Panc1 (cell line): Measurements from ENCODE around the gene SCD5. TPM values are rescaled to one million over a fixed set of nuclear protein-coding genes. Genes with fewer than 3 reads are reported as not detected.

Source experiments
- ATAC-seq: fragments of 200-7000 bp; cut with Tn5 transposase; 2 replicates; pipeline ENCODE4 v1.9.1; 2020; ENCODE audit warnings: mild to moderate bottlenecking, moderate library complexity
- BruUV-seq: library from RNA; stranded (reverse); fragments of 400-500 nt; replicated peaks from 2 replicates; lab custom pipeline; 2021; lab: Mats Ljungman, UMichigan
- CTCF ChIA-PET: fragments of 300-600 bp; sonication (Branson Sonifier 250); formaldehyde crosslinking; loops from one replicate; lab custom pipeline; 2022; ENCODE audit warnings: antibody characterized with exemption; lab: Charles Lee
- POLR2A ChIA-PET: fragments of 300-600 bp; sonication (Branson Sonifier 250); formaldehyde crosslinking; loops from one replicate; lab custom pipeline; 2022; ENCODE audit warnings: antibody characterized with exemption; lab: Charles Lee
- DNase-seq: peaks from one replicate; pipeline ENCODE4 v3.0.0-alpha.2; 2010; ENCODE audit warnings: low read depth, low spot score
- H3K27ac ChIP-seq: 2 replicates; pipeline ENCODE4 v1.5.1; 2011; ENCODE audit warnings: mild to moderate bottlenecking, low read length, inconsistent platforms
- H3K27me3 ChIP-seq: fragments of 200-500 bp; sonication (Bioruptor generic); 2 replicates; pipeline ENCODE4 v1.6.0; 2014; ENCODE audit warnings: low read length, inconsistent platforms; ENCODE audit not compliant: control insufficient read depth, insufficient read depth
- H3K36me3 ChIP-seq: fragments of 200-500 bp; sonication (Bioruptor generic); 2 replicates; pipeline ENCODE4 v1.5.1; 2014; ENCODE audit warnings: inconsistent platforms, mild to moderate bottlenecking, low read length, moderate library complexity; ENCODE audit not compliant: control insufficient read depth, insufficient read depth
- H3K4me1 ChIP-seq: 2 replicates; pipeline ENCODE4 v1.5.1; 2011; ENCODE audit warnings: inconsistent platforms, mild to moderate bottlenecking, low read length, moderate library complexity; ENCODE audit not compliant: control insufficient read depth, insufficient read depth
- H3K4me3 ChIP-seq, 2 experiments: 2 replicates each; pipeline ENCODE4 v1.5.1; 2011 to 2012; ENCODE audit warnings: low read depth in 2 of 2, low read length in 2 of 2, mild to moderate bottlenecking in 2 of 2, inconsistent platforms in 1 of 2, moderate library complexity in 1 of 2
- H3K9me3 ChIP-seq: fragments of 200-500 bp; sonication (Bioruptor generic); 2 replicates; pipeline ENCODE4 v1.5.1; 2014; ENCODE audit warnings: low read depth, mild to moderate bottlenecking, inconsistent platforms, low read length, moderate library complexity; ENCODE audit not compliant: control insufficient read depth, insufficient read depth
- POLR2AphosphoS5 ChIP-seq: IDR thresholded peaks from 2 replicates; pipeline ENCODE4 v1.6.1; 2012; ENCODE audit warnings: mild to moderate bottlenecking, low read depth, low read length, moderate library complexity
- SIN3A ChIP-seq: IDR thresholded peaks from 2 replicates; pipeline ENCODE4 v1.6.1; 2012; ENCODE audit warnings: low read depth, mild to moderate bottlenecking, low read length, moderate library complexity, borderline replicate concordance; ENCODE audit not compliant: insufficient read depth
- TCF7L2 ChIP-seq: IDR thresholded peaks from 2 replicates; pipeline ENCODE4 v1.6.1; 2011; ENCODE audit warnings: mild to moderate bottlenecking, low read depth, low read length, inconsistent platforms
- in situ Hi-C: cut with HindIII; loops from 2 replicates; pipeline ENCODE4 v1.10.0; 2016; ENCODE audit warnings: low sequenced_read_pairs, low pct_unique_long_range_greater_than_20kb
- intact Hi-C: fragments of 100-400 bp; cut with micrococcal nuclease; formaldehyde crosslinking; loops from one replicate; pipeline ENCODE4 v1.10.0; 2022; ENCODE audit not compliant: unreplicated experiment
- total RNA-seq: library from RNA; stranded (reverse); gene quantifications from one replicate; pipeline ENCODE4 v1.2.1, GENCODE V29; 2021; ENCODE audit not compliant: unreplicated experiment
- TF ChIP-seq, protein P1 (sequence below): fragments of 450-650 bp; IDR thresholded peaks from 2 replicates; pipeline ENCODE4 v1.5.1; 2017; ENCODE audit warnings: mild to moderate bottlenecking
- TF ChIP-seq, protein P2 (sequence below), 2 experiments: IDR thresholded peaks; 2 replicates each; pipeline ENCODE4 v1.6.1; 2011 to 2012; ENCODE audit warnings: low read depth in 2 of 2, control low read depth in 1 of 2, low read length in 1 of 2, mild to moderate bottlenecking in 1 of 2, moderate library complexity in 1 of 2; ENCODE audit not compliant: insufficient read depth in 1 of 2

SCD5 gene
- total RNA-seq, 1 experiment from 2014 or later: 2.0 TPM

DNA sequence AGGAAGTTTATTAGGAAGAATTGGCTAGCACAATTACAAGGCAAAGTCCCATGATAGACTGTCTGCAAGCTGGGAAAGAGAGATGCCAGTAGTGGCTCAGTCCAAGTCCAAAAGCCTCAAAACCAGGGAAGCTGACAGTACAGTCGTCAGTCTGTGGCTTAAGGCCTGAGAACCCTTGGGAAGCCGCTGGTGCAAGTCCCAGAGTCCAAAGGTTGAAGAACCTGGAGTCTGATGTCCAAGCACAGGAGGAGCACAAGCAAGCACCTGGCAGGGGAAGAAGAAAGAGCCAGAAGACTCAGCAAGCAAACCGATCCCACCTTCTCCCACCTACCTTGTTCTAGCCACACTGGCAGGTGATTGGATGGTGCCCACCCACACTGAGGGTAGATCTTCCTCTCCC is 185.5 kb downstream of the SCD5 start:
- Histone ChIP-seq H3K27ac (no peak overlapping the region), H3K36me3 (no peaks in the 10 kb centered on the region), H3K9me3 (no peaks in the 10 kb centered on the region), H3K27me3 (no peaks in the 10 kb centered on the region), H3K4me1 (no peaks in the 10 kb centered on the region), H3K4me3 (no peak overlapping the region)
- in situ Hi-C loops (no loop called here), intact Hi-C loops (no loop called here)
- DNase-seq: no peak
- POLR2A ChIA-PET: no interaction called here
- no peak for ATAC-seq
- no TSS peak for BruUV-seq
- CTCF ChIA-PET: no interaction called here
- no peak for TF ChIP-seq POLR2AphosphoS5
- TF ChIP-seq, protein P1, sequence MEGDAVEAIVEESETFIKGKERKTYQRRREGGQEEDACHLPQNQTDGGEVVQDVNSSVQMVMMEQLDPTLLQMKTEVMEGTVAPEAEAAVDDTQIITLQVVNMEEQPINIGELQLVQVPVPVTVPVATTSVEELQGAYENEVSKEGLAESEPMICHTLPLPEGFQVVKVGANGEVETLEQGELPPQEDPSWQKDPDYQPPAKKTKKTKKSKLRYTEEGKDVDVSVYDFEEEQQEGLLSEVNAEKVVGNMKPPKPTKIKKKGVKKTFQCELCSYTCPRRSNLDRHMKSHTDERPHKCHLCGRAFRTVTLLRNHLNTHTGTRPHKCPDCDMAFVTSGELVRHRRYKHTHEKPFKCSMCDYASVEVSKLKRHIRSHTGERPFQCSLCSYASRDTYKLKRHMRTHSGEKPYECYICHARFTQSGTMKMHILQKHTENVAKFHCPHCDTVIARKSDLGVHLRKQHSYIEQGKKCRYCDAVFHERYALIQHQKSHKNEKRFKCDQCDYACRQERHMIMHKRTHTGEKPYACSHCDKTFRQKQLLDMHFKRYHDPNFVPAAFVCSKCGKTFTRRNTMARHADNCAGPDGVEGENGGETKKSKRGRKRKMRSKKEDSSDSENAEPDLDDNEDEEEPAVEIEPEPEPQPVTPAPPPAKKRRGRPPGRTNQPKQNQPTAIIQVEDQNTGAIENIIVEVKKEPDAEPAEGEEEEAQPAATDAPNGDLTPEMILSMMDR: no peak
- TF ChIP-seq, protein P2, sequence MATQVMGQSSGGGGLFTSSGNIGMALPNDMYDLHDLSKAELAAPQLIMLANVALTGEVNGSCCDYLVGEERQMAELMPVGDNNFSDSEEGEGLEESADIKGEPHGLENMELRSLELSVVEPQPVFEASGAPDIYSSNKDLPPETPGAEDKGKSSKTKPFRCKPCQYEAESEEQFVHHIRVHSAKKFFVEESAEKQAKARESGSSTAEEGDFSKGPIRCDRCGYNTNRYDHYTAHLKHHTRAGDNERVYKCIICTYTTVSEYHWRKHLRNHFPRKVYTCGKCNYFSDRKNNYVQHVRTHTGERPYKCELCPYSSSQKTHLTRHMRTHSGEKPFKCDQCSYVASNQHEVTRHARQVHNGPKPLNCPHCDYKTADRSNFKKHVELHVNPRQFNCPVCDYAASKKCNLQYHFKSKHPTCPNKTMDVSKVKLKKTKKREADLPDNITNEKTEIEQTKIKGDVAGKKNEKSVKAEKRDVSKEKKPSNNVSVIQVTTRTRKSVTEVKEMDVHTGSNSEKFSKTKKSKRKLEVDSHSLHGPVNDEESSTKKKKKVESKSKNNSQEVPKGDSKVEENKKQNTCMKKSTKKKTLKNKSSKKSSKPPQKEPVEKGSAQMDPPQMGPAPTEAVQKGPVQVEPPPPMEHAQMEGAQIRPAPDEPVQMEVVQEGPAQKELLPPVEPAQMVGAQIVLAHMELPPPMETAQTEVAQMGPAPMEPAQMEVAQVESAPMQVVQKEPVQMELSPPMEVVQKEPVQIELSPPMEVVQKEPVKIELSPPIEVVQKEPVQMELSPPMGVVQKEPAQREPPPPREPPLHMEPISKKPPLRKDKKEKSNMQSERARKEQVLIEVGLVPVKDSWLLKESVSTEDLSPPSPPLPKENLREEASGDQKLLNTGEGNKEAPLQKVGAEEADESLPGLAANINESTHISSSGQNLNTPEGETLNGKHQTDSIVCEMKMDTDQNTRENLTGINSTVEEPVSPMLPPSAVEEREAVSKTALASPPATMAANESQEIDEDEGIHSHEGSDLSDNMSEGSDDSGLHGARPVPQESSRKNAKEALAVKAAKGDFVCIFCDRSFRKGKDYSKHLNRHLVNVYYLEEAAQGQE (IDR thresholded peaks at IDR 0.05; ENCODE audit: insufficient read depth in 1 of 2, low read depth in 2 of 2, low read length in 1 of 2): no peak
- TF ChIP-seq SIN3A: no peak
- TF ChIP-seq TCF7L2: no peak

DNA sequence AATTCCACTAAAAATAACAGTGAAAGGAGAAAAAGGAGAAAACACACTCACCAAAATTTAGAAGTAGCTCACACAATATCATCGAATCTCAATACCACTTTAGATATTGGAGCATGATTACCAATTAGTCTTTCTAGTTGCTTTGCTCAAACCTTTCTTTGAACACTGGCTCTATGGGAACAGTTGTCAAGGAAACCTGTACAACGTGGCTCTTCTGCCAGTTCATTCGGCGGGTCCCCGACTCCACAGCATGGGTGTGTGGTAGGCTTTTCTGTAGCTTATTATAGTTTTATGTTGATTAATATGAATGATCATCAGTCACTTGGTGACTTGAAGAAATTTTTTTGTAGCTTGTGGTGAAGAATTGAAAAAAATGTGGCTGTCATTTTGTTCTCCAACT is 186.6 kb downstream of the SCD5 start:
- ATAC-seq (no peak), DNase-seq (no peak)
- Histone ChIP-seq H3K36me3 (no peaks in the 10 kb centered on the region), H3K4me1 (no peaks in the 10 kb centered on the region), H3K27me3 (no peaks in the 10 kb centered on the region), H3K27ac (no peak overlapping the region), H3K9me3 (no peaks in the 10 kb centered on the region), H3K4me3 (no peak overlapping the region)
- intact Hi-C loops: no loop called here
- BruUV-seq: no TSS peak
- ChIA-PET CTCF (no interaction called here), POLR2A (no interaction called here)
- TF ChIP-seq POLR2AphosphoS5: no peak
- TF ChIP-seq SIN3A: no peak
- TF ChIP-seq, protein P2 (IDR thresholded peaks at IDR 0.05; ENCODE audit: insufficient read depth in 1 of 2, low read depth in 2 of 2, low read length in 1 of 2): no peak
- TF ChIP-seq, protein P1: no peak
- no peak for TF ChIP-seq TCF7L2
- in situ Hi-C loops: no loop called here
